PC-9 (cell line): Measurements from ENCODE around the gene IQSEC1. TPM values are rescaled to one million over a fixed set of nuclear protein-coding genes. Genes with fewer than 3 reads are reported as not detected.

Source experiments
- BruUV-seq: library from RNA; stranded (reverse); fragments of 400-500 nt; replicated peaks from 2 replicates; lab custom pipeline; 2021; lab: Mats Ljungman, UMichigan
- CTCF ChIA-PET: fragments of 300-600 bp; sonication (Branson Sonifier 250); formaldehyde crosslinking; loops from one replicate; lab custom pipeline; 2022; ENCODE audit warnings: antibody characterized with exemption; lab: Charles Lee
- POLR2A ChIA-PET: fragments of 300-600 bp; sonication (Branson Sonifier 250); formaldehyde crosslinking; loops from one replicate; lab custom pipeline; 2022; ENCODE audit warnings: antibody characterized with exemption; ENCODE audit not compliant: unreplicated experiment; lab: Charles Lee
- DNase-seq, 2 experiments: peaks; one replicate each; pipeline versions ENCODE4 v3.0.0 to v3.0.0-alpha.2; 2015 to 2022; ENCODE audit warnings: mixed read lengths in 1 of 2
- H2AFZ ChIP-seq: fragments of 200-600 bp; sonication (generic); 2 replicates; pipeline ENCODE4 v1.8.1; 2017; ENCODE audit warnings: antibody characterized with exemption
- H3F3A ChIP-seq: fragments of 200-600 bp; sonication (generic); 2 replicates; pipeline ENCODE4 v1.8.1; 2017; ENCODE audit warnings: antibody characterized with exemption, mild to moderate bottlenecking, low read depth; ENCODE audit not compliant: insufficient read depth
- H3K27ac ChIP-seq: fragments of 200-600 bp; sonication (generic); 2 replicates; pipeline ENCODE4 v1.6.1; 2016; ENCODE audit warnings: mixed run types
- H3K27me3 ChIP-seq: fragments of 200-600 bp; sonication (generic); 2 replicates; pipeline ENCODE4 v1.6.1; 2016; ENCODE audit warnings: low read depth, mixed run types; ENCODE audit not compliant: insufficient read depth
- H3K36me3 ChIP-seq: fragments of 200-600 bp; sonication (generic); 2 replicates; pipeline ENCODE4 v1.6.1; 2016; ENCODE audit warnings: low read depth, mixed run types
- H3K4me1 ChIP-seq: fragments of 200-600 bp; sonication (generic); replicated peaks from 2 replicates; pipeline ENCODE4 v1.6.1; 2016; ENCODE audit warnings: mixed run types; ENCODE audit not compliant: insufficient read depth
- H3K4me2 ChIP-seq: fragments of 200-600 bp; sonication (generic); 2 replicates; pipeline ENCODE4 v1.6.1; 2017; ENCODE audit warnings: mixed run types
- H3K4me3 ChIP-seq: fragments of 200-600 bp; sonication (generic); 2 replicates; pipeline ENCODE4 v1.6.1; 2016; ENCODE audit warnings: mixed run types
- H3K79me2 ChIP-seq: fragments of 200-600 bp; sonication (generic); 2 replicates; pipeline ENCODE4 v1.6.1; 2017; ENCODE audit warnings: low read depth, mixed run types
- H3K9me2 ChIP-seq: fragments of 200-600 bp; sonication (generic); 2 replicates; pipeline ENCODE4 v1.8.1; 2017; ENCODE audit warnings: mild to moderate bottlenecking; ENCODE audit not compliant: insufficient read depth
- H3K9me3 ChIP-seq: fragments of 200-600 bp; sonication (generic); 2 replicates; pipeline ENCODE4 v1.8.1; 2016; ENCODE audit warnings: low read depth; ENCODE audit not compliant: insufficient read depth
- H4K20me1 ChIP-seq: fragments of 200-600 bp; sonication (generic); 2 replicates; pipeline ENCODE4 v1.8.1; 2017; ENCODE audit not compliant: insufficient read depth
- CTCF ChIP-seq: fragments of 200-600 bp; sonication (generic); conservative IDR thresholded peaks from 2 replicates; pipeline ENCODE4 v1.6.1; 2017; ENCODE audit warnings: mixed run types, antibody characterized with exemption, mild to moderate bottlenecking, moderate library complexity
- EZH2 ChIP-seq: fragments of 200-600 bp; sonication (generic); IDR thresholded peaks from 2 replicates; pipeline ENCODE4 v1.8.0; 2017; ENCODE audit warnings: antibody characterized with exemption, low read depth
- intact Hi-C: fragments of 100-400 bp; cut with micrococcal nuclease; formaldehyde crosslinking; loops from one replicate; pipeline ENCODE4 v1.10.0; 2022; ENCODE audit not compliant: unreplicated experiment
- total RNA-seq: library from RNA; stranded (reverse); gene quantifications from 2 replicates; pipeline ENCODE4 v1.2.3, GENCODE V29; 2021

Gene IQSEC1
- total RNA-seq, 1 experiment from 2014 or later, result 30.7 TPM

- ChIA-PET POLR2A (interaction anchor here (0.6 kb wide), 1 partner anchor 119 kb away, joined by 4 read pairs; no protein-coding TSS in a partner anchor), CTCF (no interaction called here)
- peak in 1 of 2 experiments; percentile 53 for DNase-seq
- Histone ChIP-seq H3K4me3 (no peak overlapping the region), H4K20me1 (peaks cover 81% of the 10 kb centered on the region), H3K27me3 (no peaks in the 10 kb centered on the region), H3K9me2 (no peaks in the 10 kb centered on the region), H3K27ac (no peak overlapping the region), H3K4me2 (no peak overlapping the region), H3K79me2 (peaks cover 16% of the 10 kb centered on the region; the same call in 1 of the 2 replicates), H3K9me3 (no peaks in the 10 kb centered on the region), H3K4me1 (peaks cover 16% of the 10 kb centered on the region), H2AFZ (no peak overlapping the region), H3K36me3 (no peaks in the 10 kb centered on the region), H3F3A (no peaks in the 10 kb centered on the region; the same call in 1 of the 2 replicates)
- TF ChIP-seq EZH2, result no peak
- TF ChIP-seq CTCF, result no peak
- no TSS peak for BruUV-seq
- intact Hi-C loops, result loop anchor here (2.0 to 5.0 kb wide), 2 partner anchors 18 to 48 kb away; no protein-coding TSS in a partner anchor
Observed at GRCh38 chr3:12948891-12949711, 124.1 kb downstream of the IQSEC1 start.

DNA sequence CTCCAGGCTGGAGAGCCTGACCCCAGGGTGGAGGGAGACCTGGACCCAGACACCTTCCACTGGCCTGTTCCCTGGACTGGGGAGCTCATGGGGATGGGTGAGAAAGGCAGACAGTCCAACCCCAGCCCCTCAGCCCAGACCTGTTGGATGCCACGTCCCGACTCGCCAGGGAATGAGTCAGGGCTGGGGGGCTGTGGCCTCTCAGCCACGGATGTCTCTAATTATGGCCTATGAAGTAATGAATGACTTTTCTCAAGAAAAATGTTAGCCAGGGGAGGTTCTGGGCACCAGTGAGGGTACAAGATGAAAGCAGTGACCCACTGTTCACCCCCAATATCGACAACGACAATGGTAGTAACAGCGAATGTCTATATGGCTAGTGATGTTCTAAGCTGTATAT, 124.9 kb downstream of the IQSEC1 start:
- H3K9me3 ChIP-seq, result no peaks in the 10 kb centered on the region
- no peak for DNase-seq
- no peaks in the 10 kb centered on the region; the same call in 1 of the 2 replicates for H3F3A ChIP-seq
- TF ChIP-seq EZH2 (no peak), CTCF (no peak)
- H3K9me2 ChIP-seq, result no peaks in the 10 kb centered on the region
- peak overlapping the region; percentile 17 for H3K4me2 ChIP-seq
- H3K79me2 ChIP-seq, result peaks cover 16% of the 10 kb centered on the region; the same call in 1 of the 2 replicates
- peaks cover 16% of the 10 kb centered on the region for H3K4me1 ChIP-seq
- no peak overlapping the region for H2AFZ ChIP-seq
- H3K27ac ChIP-seq, result no peak overlapping the region
- ChIA-PET CTCF (no interaction called here), POLR2A (no interaction called here)
- H3K27me3 ChIP-seq, result no peaks in the 10 kb centered on the region
- H3K4me3 ChIP-seq, result no peak overlapping the region
- peaks cover 79% of the 10 kb centered on the region for H4K20me1 ChIP-seq
- no TSS peak for BruUV-seq
- intact Hi-C loops, result loop anchor here (2.0 to 5.0 kb wide), 2 partner anchors 18 to 49 kb away; no protein-coding TSS in a partner anchor
- no peaks in the 10 kb centered on the region for H3K36me3 ChIP-seq

- Histone ChIP-seq H3K9me2 (no peaks in the 10 kb centered on the region), H3K79me2 (peaks cover 16% of the 10 kb centered on the region; the same call in 1 of the 2 replicates), H4K20me1 (peaks cover 75% of the 10 kb centered on the region), H3K27me3 (no peaks in the 10 kb centered on the region), H3F3A (no peaks in the 10 kb centered on the region; the same call in 1 of the 2 replicates), H3K4me1 (peaks cover 16% of the 10 kb centered on the region), H3K4me3 (no peak overlapping the region), H3K4me2 (peak overlapping the region; percentile 17), H2AFZ (no peak overlapping the region), H3K9me3 (no peaks in the 10 kb centered on the region), H3K36me3 (no peaks in the 10 kb centered on the region), H3K27ac (no peak overlapping the region)
- TF ChIP-seq EZH2 (no peak), CTCF (no peak)
- ChIA-PET POLR2A (interaction anchor here (1.0 kb wide), 1 partner anchor 42 kb away, joined by 9 read pairs; no protein-coding TSS in a partner anchor), CTCF (no interaction called here)
- intact Hi-C loops, result loop anchor here (2.0 to 5.0 kb wide), 2 partner anchors 19 to 50 kb away; no protein-coding TSS in a partner anchor
- BruUV-seq, result no TSS peak
- DNase-seq, result peak; percentile 74 to 82
Observed at GRCh38 chr3:12947504-12948369, 125.5 kb downstream of the IQSEC1 start.
